IMR-90 (cell line): ENCODE results near the gene KCNK6. TPM values are rescaled to one million over a fixed set of nuclear protein-coding genes. Genes with fewer than 3 reads are reported as not detected.
A peak's percentile ranks its signal among the peaks of the same experiment; 100 is the strongest.

Experiments used
- ATAC-seq: fragments of 200-7000 bp; cut with Tn5 transposase; 2 replicates; pipeline ENCODE4 v1.9.1; 2020; ENCODE audit warnings: low read depth, mild to moderate bottlenecking, moderate library complexity
- BruUV-seq: library from RNA; stranded (reverse); fragments of 400-500 nt; replicated peaks from 2 replicates; lab custom pipeline; 2021; lab: Mats Ljungman, UMichigan
- CTCF ChIA-PET: fragments of 300-600 bp; formaldehyde crosslinking; extraction: SDS; loops from one replicate; lab custom pipeline; 2021; ENCODE audit warnings: antibody characterized with exemption; lab: Yijun Ruan, JAX
- POLR2A ChIA-PET: fragments of 300-600 bp; sonication (Branson Sonifier 250); formaldehyde crosslinking; loops from one replicate; lab custom pipeline; 2022; ENCODE audit warnings: antibody characterized with exemption; ENCODE audit not compliant: unreplicated experiment; lab: Charles Lee
- DNase-seq: peaks from one replicate; pipeline ENCODE4 v3.0.0; 2013
- H2AFZ ChIP-seq: replicated peaks from 2 replicates; pipeline ENCODE3; 2013; ENCODE audit warnings: low read length, mild to moderate bottlenecking; ENCODE audit not compliant: poor library complexity
- H2AK5ac ChIP-seq: 2 replicates; pipeline ENCODE4 v1.6.1; 2013; ENCODE audit warnings: low read depth, low read length, inconsistent platforms
- H2AK9ac ChIP-seq: replicated peaks from 2 replicates; pipeline ENCODE3; 2013; ENCODE audit warnings: mild to moderate bottlenecking, low read depth, low read length, moderate library complexity; ENCODE audit not compliant: poor library complexity
- H2BK120ac ChIP-seq: 2 replicates; pipeline ENCODE4 v1.6.1; 2013; ENCODE audit warnings: low read depth, low read length, inconsistent platforms
- H2BK15ac ChIP-seq: 3 replicates; pipeline ENCODE4 v1.6.1; 2013; ENCODE audit warnings: low read depth, low read length, inconsistent platforms
- H2BK20ac ChIP-seq: 2 replicates; pipeline ENCODE4 v1.6.1; 2013; ENCODE audit warnings: low read depth, mild to moderate bottlenecking, inconsistent platforms, low read length, moderate library complexity
- H2BK5ac ChIP-seq: 2 replicates; pipeline ENCODE4 v1.6.1; 2013; ENCODE audit warnings: mild to moderate bottlenecking, low read depth, low read length, inconsistent platforms; ENCODE audit not compliant: poor library complexity, severe bottlenecking
- H3K14ac ChIP-seq: replicated peaks from 2 replicates; pipeline ENCODE4 v1.6.1; 2013; ENCODE audit warnings: low read depth, low read length, inconsistent platforms
- H3K18ac ChIP-seq: 2 replicates; pipeline ENCODE4 v1.6.1; 2013; ENCODE audit warnings: low read depth, low read length, control low read depth
- H3K23ac ChIP-seq: 2 replicates; pipeline ENCODE4 v1.6.1; 2013; ENCODE audit warnings: low read depth, low read length, inconsistent platforms
- H3K27ac ChIP-seq: 2 replicates; pipeline ENCODE4 v1.5.1; 2013; ENCODE audit warnings: mild to moderate bottlenecking, control low read depth, low read length; ENCODE audit not compliant: insufficient read depth
- H3K27me3 ChIP-seq: 2 replicates; pipeline ENCODE4 v1.6.1; 2013; ENCODE audit warnings: low read length; ENCODE audit not compliant: control insufficient read depth, insufficient read depth
- H3K36me3 ChIP-seq: 2 replicates; pipeline ENCODE4 v1.6.1; 2013; ENCODE audit warnings: low read length, mixed read lengths; ENCODE audit not compliant: control insufficient read depth, insufficient read depth
- H3K4ac ChIP-seq: 2 replicates; pipeline ENCODE4 v1.6.1; 2013; ENCODE audit warnings: low read depth, low read length, inconsistent platforms
- H3K4me1 ChIP-seq: 2 replicates; pipeline ENCODE4 v1.6.1; 2013; ENCODE audit warnings: low read length, mixed read lengths; ENCODE audit not compliant: control insufficient read depth, insufficient read depth
- H3K4me2 ChIP-seq: 2 replicates; pipeline ENCODE4 v1.6.1; 2013; ENCODE audit warnings: low read depth, mild to moderate bottlenecking, control low read depth, low read length, moderate library complexity
- H3K4me3 ChIP-seq: 2 replicates; pipeline ENCODE4 v1.5.1; 2013; ENCODE audit warnings: low read depth, mild to moderate bottlenecking, control low read depth, low read length, moderate library complexity; ENCODE audit not compliant: insufficient read depth
- H3K56ac ChIP-seq: 2 replicates; pipeline ENCODE4 v1.6.1; 2013; ENCODE audit warnings: low read length, inconsistent platforms; ENCODE audit not compliant: insufficient read depth; ENCODE audit errors: extremely low read depth
- H3K79me1 ChIP-seq, 2 experiments: 2 replicates each; pipeline ENCODE4 v1.6.1; 2013; ENCODE audit warnings: low read length in 2 of 2, inconsistent platforms in 1 of 2, low read depth in 1 of 2
- H3K9ac ChIP-seq: 2 replicates; pipeline ENCODE4 v1.6.1; 2013; ENCODE audit warnings: low read depth, low read length, control low read depth
- H3K9me1 ChIP-seq: 2 replicates; pipeline ENCODE4 v1.6.1; 2013; ENCODE audit warnings: low read length, inconsistent platforms; ENCODE audit not compliant: insufficient read depth
- H3K9me3 ChIP-seq: 2 replicates; pipeline ENCODE4 v1.6.1; 2013; ENCODE audit warnings: low read length; ENCODE audit not compliant: control insufficient read depth, insufficient read depth
- H4K20me1 ChIP-seq: 2 replicates; pipeline ENCODE4 v1.6.1; 2013; ENCODE audit warnings: low read length, inconsistent platforms; ENCODE audit not compliant: insufficient read depth
- H4K5ac ChIP-seq: 2 replicates; pipeline ENCODE4 v1.6.1; 2013; ENCODE audit warnings: mild to moderate bottlenecking, low read depth, low read length, control low read depth
- H4K8ac ChIP-seq, 2 experiments: 2 replicates each; pipeline ENCODE4 v1.6.1; 2013; ENCODE audit warnings: low read depth in 2 of 2, low read length in 2 of 2, control low read depth in 1 of 2, inconsistent platforms in 1 of 2
- H4K91ac ChIP-seq: 2 replicates; pipeline ENCODE4 v1.6.1; 2013; ENCODE audit warnings: low read depth, low read length, inconsistent platforms; ENCODE audit not compliant: insufficient read depth
- CEBPB ChIP-seq: IDR thresholded peaks from 2 replicates; pipeline ENCODE4 v1.6.1; 2012; ENCODE audit warnings: low read depth, low read length, improper control_type of control experiment
- WGBS, 2 experiments: methylation state at CpG; one replicate each; pipeline versions ENCODE4 v1.1.5 to v1.1.7; 2013; ENCODE audit warnings: missing lambda C conversion rate in 2 of 2; ENCODE audit not compliant: insufficient read length in 1 of 2; ENCODE audit errors: extremely low coverage in 2 of 2; 5-methylcytosine and 5-hydroxymethylcytosine counted together
- dilution Hi-C: fragments of 300-500 bp; cut with HindIII; formaldehyde crosslinking; loops from one replicate; pipeline ENCODE4 v1.14.3; 2018; ENCODE audit warnings: low sequenced_read_pairs; ENCODE audit not compliant: unreplicated experiment
- in situ Hi-C: fragments of 300-500 bp; cut with MboI; formaldehyde crosslinking; loops from 3 replicates; pipeline ENCODE4 v1.14.3; 2019; ENCODE audit warnings: low sequenced_read_pairs, inconsistent platforms, mixed read lengths
- intact Hi-C: fragments of 100-400 bp; cut with micrococcal nuclease; formaldehyde crosslinking; loops from 2 replicates; pipeline ENCODE4 v1.10.0; 2022
- polyA plus RNA-seq, 3 experiments: library from polyadenylated mRNA; depleted of rRNA; stranded (reverse); fragments of >200 nt; gene quantifications; 2 replicates each; pipeline ENCODE4 v1.2.3, GENCODE V29; 2012; ENCODE audit warnings: low replicate concordance in 1 of 3
- total RNA-seq: library from RNA; depleted of rRNA; stranded (reverse); fragments of >200 nt; gene quantifications from 2 replicates; pipeline ENCODE4 v1.2.3, GENCODE V29; 2012

KCNK6 gene
- total and polyA plus RNA-seq, 2 of the 4 experiments (the other 2 are of a cell fraction), result 2.7 to 4.5 TPM

DNA sequence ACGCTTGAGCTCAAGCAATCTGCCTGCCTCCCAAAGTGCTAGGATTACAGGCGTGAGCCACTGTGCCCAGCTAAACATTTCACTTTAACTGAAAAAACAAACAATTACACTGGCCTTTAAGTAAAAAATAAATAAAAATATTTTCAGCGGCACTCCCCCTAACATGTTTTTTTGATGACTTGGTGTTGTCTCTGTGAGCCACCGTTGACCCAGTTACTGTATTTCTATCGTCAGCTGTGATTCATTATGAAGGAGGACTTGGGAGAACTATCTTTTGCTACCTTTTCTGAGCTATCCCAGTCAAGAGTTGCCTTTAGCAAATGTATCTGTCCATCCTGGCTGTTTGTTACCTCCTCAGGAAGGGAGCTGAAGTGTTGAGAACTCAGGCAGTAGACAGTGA is 34.1 kb upstream of the KCNK6 start:
- Histone ChIP-seq H3K9me3 (no peaks in the 10 kb centered on the region), H2BK15ac (peak overlapping the region; percentile 99; the same call in 2 of the 3 replicates), H2AFZ (peak overlapping the region; percentile 71), H3K56ac (no peak overlapping the region), H3K27me3 (no peaks in the 10 kb centered on the region), H3K4me3 (no peak overlapping the region), H3K79me1 (no peaks in the 10 kb centered on the region), H2BK5ac (peak overlapping the region; percentile 62), H4K91ac (peak overlapping the region; percentile 73), H3K4ac (peak overlapping the region; percentile 87), H2BK120ac (peak overlapping the region; percentile 89), H2AK9ac (peak overlapping the region; percentile 52), H3K9me1 (peaks cover 2% of the 10 kb centered on the region; the same call in 1 of the 2 replicates), H3K14ac (peak overlapping the region; percentile 93), H4K5ac (peak overlapping the region; percentile 62; the same call in 1 of the 2 replicates), H3K18ac (peak overlapping the region; percentile 58; the same call in 1 of the 2 replicates), H4K20me1 (no peaks in the 10 kb centered on the region), H3K4me1 (peaks cover 13% of the 10 kb centered on the region), H2AK5ac (peak overlapping the region; percentile 95), H3K4me2 (peak overlapping the region; percentile 28; the same call in 1 of the 2 replicates), H3K9ac (no peak overlapping the region; the same call in 1 of the 2 replicates), H3K27ac (no peak overlapping the region), H2BK20ac (peak overlapping the region; percentile 83), H4K8ac (peak overlapping the region in 1 of 2 experiments; percentile 81; a peak in 2 of 4 replicates), H3K36me3 (no peaks in the 10 kb centered on the region), H3K23ac (peak overlapping the region; percentile 22; the same call in 1 of the 2 replicates)
- DNase-seq (peak; percentile 62), ATAC-seq (peak; percentile 18; the same call in 1 of the 2 replicates)
- CTCF ChIA-PET, result no interaction called here
- intact Hi-C loops, result no loop called here
- no peak for TF ChIP-seq CEBPB
- POLR2A ChIA-PET, result no interaction called here
- WGBS, 2 experiments, result 100% methylated on average over 1 of the region's 5 CpGs; no CpG with 5 or more reads in 1 of the 2 experiments
- BruUV-seq, result no TSS peak
- dilution Hi-C loops, result no loop called here
- in situ Hi-C loops, result no loop called here
